ENCODE data around the gene TCHH.
"Not testable (repeated sequence)": the region's sequence is repeated elsewhere in the genome, so short reads cannot be mapped to it uniquely, and the experiment has no call there.

DNA sequence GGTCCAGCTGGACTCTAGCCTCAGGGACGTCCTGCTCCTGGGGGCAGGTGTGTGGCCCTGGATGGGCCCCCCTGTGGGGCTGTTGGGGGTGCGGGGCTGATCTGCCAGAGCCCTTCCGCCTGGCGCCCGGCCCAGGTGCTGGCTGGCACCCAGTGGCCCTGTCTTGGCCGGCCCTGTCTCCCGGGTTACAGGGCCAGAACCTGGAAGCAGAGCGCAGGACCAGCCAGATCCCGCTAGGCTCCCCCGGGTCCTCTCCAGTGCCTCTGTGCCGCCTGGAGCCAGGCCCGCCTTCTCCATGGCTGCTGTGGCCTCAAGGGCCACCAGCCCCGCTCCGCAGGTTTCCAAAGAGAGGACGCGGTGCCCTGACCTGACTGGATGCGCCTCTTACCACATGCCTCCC is 34.2 kb downstream of the TCHH start:
- TF ChIP-seq, protein P1, sequence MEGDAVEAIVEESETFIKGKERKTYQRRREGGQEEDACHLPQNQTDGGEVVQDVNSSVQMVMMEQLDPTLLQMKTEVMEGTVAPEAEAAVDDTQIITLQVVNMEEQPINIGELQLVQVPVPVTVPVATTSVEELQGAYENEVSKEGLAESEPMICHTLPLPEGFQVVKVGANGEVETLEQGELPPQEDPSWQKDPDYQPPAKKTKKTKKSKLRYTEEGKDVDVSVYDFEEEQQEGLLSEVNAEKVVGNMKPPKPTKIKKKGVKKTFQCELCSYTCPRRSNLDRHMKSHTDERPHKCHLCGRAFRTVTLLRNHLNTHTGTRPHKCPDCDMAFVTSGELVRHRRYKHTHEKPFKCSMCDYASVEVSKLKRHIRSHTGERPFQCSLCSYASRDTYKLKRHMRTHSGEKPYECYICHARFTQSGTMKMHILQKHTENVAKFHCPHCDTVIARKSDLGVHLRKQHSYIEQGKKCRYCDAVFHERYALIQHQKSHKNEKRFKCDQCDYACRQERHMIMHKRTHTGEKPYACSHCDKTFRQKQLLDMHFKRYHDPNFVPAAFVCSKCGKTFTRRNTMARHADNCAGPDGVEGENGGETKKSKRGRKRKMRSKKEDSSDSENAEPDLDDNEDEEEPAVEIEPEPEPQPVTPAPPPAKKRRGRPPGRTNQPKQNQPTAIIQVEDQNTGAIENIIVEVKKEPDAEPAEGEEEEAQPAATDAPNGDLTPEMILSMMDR (IDR thresholded peaks at IDR 0.05) = not testable (repeated sequence)
- TF ChIP-seq POLR2A, POLR2AphosphoS5 (IDR thresholded peaks at IDR 0.05): not testable (repeated sequence)

All from prostate gland (tissue), 2 donors.